Inflammatory macrophage treated with lipopolysaccharide for 4 hours (primary cell): Measurements from ENCODE around the gene ZBTB16.

ENCODE experiments used
- DNase-seq: peaks from one replicate; pipeline ENCODE4 v3.0.0-alpha.2; 2020

Gene ZBTB16

GRCh38 chr11:114290503-114291235 lies 231.2 kb downstream of the ZBTB16 start:
- DNase-seq, result no peak

DNA sequence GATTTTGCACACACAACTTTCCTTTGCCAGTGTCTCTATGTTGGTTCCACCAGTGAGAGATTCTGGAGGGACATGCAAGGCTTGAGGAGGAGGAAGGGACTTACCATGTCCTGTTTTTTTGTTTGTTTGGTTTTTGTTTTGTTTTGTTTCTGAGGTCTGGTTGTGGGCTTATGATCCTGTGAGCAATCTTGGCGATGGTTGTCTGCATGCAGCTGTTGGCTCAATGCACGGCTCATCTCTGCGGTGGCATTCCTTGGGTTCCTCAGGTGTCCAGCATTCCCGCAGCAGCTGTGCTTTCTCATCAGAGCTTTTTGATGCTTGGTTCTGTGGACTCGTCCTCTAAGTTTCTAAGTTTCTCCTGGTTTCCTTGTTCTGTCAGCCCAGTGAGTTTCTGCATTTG lies 231.9 kb downstream of the ZBTB16 start:
- no peak for DNase-seq

- no peak for DNase-seq
These were observed 232.6 kb downstream of the ZBTB16 start for GRCh38 chr11:114291842-114292680.

DNA sequence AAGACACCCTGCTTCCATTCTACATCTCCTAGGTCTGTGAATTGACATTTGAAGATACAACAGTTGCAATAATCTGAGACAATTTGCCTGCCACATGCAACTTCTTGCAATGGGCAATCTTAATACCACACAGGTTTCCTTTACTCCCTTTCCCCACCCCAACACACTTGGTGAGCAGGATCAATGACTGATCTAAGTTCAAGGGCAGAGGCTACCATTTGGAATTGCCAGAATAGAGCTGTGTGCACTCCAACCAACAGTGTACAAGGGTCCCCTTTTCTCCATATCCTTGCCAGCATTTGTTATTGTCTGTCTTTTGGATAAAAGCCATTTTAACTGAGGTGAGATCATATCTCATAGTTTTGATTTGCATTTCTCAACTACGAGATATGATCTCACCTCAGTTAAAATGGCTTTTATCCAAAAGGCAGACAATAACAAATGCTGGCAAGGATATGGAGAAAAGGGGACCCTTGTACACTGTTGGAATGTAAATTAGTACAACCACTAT lies 233.7 kb downstream of the ZBTB16 start:
- no peak for DNase-seq

DNA sequence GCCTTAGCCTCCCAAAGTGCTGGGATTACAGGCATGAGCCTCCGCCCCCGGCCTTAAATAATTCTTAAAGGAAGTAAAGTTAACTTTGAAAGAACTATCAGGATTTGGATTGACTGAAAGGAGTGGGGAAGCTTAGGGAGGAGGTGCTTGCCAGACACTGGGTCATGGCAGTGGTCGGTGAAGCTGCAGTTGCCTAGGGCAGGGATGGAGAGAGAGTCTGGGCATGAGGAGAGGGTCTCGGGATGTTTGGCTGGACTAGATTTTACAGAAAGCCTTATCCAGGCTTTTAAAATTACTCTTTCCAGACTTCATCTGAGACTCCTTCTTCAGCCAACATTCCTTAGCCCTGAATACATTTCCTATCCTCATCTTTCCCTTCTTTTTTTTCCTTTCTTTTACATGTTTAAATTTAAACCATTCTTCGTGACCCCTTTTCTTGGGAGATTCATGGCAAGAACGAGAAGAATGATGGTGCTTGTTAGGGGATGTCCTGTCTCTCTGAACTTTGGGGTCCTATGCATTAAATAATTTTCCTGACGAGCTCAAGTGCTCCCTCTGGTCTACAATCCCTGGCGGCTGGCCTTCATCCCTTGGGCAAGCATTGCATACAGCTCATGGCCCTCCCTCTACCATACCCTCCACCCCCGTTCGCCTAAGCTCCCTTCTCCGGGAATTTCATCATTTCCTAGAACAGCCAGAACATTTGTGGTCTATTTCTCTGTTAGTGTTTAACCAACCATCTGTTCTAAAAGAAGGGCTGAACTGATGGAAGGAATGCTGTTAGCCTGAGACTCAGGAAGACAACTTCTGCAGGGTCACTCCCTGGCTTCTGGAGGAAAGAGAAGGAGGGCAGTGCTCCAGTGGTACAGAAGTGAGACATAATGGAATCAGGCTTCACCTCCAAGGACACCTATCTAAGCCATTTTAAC lies 236.4 kb downstream of the ZBTB16 start, which contains the start of gene NNMT:
Gene NNMT (plus strand): TSS at position 724 of the 929 bp plus-strand sequence. CDS start 158 bp downstream, at position 882.
- DNase-seq, result no peak

DNA sequence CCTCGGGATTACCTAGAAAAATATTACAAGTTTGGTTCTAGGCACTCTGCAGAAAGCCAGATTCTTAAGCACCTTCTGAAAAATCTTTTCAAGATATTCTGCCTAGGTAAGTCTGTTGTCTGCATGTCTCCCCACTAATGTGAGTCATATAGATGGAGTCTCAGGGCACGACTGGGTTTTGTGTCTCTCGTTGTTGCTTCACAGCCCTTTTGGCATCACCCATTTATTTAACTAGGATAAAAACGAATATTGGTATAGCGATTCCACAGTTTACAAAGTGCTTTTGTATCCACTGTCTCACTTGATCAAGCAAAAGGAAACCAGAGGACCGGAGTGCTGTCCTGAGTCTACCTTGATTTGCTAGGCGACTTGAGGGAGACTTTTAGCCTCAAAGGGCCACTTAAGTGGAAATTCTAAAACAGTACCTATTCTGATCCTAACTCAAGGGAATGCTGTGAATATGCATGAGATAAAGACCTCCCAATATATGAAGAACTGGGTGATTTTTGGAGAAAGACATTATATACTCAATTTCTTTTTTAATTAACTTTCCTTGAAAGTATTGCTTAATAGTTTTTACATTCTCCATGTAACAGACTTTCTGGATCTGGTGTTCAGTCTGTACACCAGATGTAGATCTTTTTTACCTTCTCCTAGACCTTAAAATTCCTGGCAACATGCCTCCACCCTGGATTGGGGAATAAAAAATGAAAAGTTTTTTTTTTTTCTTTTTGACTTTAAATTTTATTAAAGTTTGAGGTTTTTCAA lies 237.3 kb downstream of the ZBTB16 start:
- DNase-seq, result no peak

DNA sequence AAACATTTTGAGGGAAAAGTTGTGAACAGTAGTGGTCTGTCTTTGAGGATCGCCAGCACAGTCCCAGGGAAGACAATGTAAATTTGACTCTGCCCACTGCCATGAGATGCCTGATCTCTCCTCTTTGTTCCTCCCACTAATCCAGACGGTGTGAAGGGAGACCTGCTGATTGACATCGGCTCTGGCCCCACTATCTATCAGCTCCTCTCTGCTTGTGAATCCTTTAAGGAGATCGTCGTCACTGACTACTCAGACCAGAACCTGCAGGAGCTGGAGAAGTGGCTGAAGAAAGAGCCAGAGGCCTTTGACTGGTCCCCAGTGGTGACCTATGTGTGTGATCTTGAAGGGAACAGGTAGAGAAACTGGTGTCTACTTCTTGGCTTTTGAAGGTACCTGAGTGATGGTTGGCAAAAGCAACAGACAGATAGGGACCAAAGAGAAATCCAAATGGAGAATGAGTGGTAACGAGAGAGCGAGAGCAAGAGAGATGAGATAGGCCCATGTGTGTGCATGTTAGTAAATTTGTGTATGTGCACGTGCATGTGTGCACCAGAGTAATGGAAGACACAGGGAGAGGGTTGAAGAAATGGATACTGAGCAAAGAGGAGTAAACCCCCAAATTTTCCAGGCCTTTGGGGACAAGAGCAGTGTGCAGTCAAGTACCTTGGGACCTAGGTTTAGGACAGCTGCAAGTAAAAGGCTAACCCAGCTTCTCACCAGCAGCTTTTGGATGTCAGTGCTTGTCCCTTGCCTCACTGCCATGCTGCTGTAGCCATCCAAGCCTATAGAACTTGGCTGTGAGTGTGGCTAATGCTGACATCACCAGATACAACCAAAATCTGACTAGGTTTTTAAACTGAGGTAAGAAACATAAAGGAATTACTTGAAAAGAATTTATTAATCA lies 238.5 kb downstream of the ZBTB16 start:
- no peak for DNase-seq

DNA sequence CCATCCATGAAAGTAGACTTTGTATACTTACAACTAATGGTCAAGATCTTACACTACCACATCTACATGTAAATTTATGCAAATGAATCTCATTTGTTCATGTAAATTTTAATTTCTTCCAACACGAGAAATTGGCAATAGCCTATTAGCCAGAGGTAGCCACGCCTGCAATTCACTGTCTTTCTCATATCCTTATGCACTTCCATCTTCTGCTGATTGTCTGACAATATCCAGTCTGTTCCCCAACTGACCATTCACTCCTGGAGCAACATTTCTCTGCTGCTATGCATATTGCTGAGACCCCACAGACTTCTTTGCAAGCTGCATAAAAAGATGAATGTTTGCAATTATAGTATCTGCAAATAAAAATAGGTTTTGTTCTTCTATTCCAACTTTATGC lies 239.2 kb downstream of the ZBTB16 start:
- DNase-seq, result no peak
